ENCODE measurements around the gene ITPK1.

- TF ChIP-seq EP300 (IDR thresholded peaks at IDR 0.05) (no peak), CTCF (IDR thresholded peaks at IDR 0.05) (no peak), POLR2A (IDR thresholded peaks at IDR 0.05) (no peak), POLR2AphosphoS5 (IDR thresholded peaks at IDR 0.05) (no peak)
These were observed 70.5 kb downstream of the ITPK1 start for GRCh38 chr14:93045211-93045674.

All from stomach (tissue), 4 donors.